ENCODE measurements around the gene ZFYVE9. TPM values are rescaled to one million over a fixed set of nuclear protein-coding genes. Genes with fewer than 3 reads are reported as not detected.

Gene ZFYVE9
- total and polyA plus RNA-seq, 2 of the 8 experiments (the other 6 are each of a cell fraction or from before 2014, with no cell fraction given) = 5.8 to 26.5 TPM

GRCh38 chr1:52096216-52096615 is 45.7 kb upstream of the ZFYVE9 start:
- TF ChIP-seq GABPA (IDR thresholded peaks at IDR 0.05; ENCODE audit: borderline replicate concordance, insufficient read depth, low read length) (no peak), YY1 (IDR thresholded peaks at IDR 0.05; ENCODE audit: low read depth, low read length) (no peak), EZH2 (IDR thresholded peaks at IDR 0.05; ENCODE audit: low read depth, low read length, severe bottlenecking) (no peak), RFX5 (IDR thresholded peaks at IDR 0.05; ENCODE audit: borderline replicate concordance, low read depth, low read length) (no peak)
- TF ChIP-seq, protein P1, sequence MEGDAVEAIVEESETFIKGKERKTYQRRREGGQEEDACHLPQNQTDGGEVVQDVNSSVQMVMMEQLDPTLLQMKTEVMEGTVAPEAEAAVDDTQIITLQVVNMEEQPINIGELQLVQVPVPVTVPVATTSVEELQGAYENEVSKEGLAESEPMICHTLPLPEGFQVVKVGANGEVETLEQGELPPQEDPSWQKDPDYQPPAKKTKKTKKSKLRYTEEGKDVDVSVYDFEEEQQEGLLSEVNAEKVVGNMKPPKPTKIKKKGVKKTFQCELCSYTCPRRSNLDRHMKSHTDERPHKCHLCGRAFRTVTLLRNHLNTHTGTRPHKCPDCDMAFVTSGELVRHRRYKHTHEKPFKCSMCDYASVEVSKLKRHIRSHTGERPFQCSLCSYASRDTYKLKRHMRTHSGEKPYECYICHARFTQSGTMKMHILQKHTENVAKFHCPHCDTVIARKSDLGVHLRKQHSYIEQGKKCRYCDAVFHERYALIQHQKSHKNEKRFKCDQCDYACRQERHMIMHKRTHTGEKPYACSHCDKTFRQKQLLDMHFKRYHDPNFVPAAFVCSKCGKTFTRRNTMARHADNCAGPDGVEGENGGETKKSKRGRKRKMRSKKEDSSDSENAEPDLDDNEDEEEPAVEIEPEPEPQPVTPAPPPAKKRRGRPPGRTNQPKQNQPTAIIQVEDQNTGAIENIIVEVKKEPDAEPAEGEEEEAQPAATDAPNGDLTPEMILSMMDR (IDR thresholded peaks at IDR 0.05; ENCODE audit: control extremely low read depth in 1 of 3, insufficient read depth in 1 of 3, low read depth in 1 of 3, low read length in 3 of 3) = no peak
- no peak overlapping the region for H4K8ac ChIP-seq (ENCODE audit: extremely low read depth, insufficient read depth, low read length)
- no peaks in the 10 kb centered on the region for H3K79me1 ChIP-seq (ENCODE audit: low read depth, low read length)
- no peak overlapping the region for H4K5ac ChIP-seq (ENCODE audit: insufficient read length, low read depth, low read length)
- WGBS, 2 experiments (ENCODE audit: extremely low coverage in 1 of 2, insufficient coverage in 1 of 2, insufficient read length in 1 of 2, insufficient replicate concordance in 2 of 2, low coverage in 1 of 2, low lambda C conversion rate in 2 of 2, missing lambda C conversion rate in 1 of 2) = 95% methylated on average over 8 of the region's 8 CpGs; no CpG with 5 or more reads in 1 of the 2 experiments
- no peaks in the 10 kb centered on the region for H3K79me2 ChIP-seq (ENCODE audit: control insufficient read depth in 1 of 2, insufficient read depth in 2 of 2, low read length in 2 of 2)
- H4K91ac ChIP-seq (replicated peaks; ENCODE audit: insufficient read length, low read length) = no peak overlapping the region
- no peak overlapping the region for H2AK5ac ChIP-seq (ENCODE audit: low read depth, low read length)
- no peak overlapping the region for H3K4me3 ChIP-seq (ENCODE audit: extremely low read depth in 1 of 4, insufficient read depth in 2 of 4, low read depth in 3 of 4, low read length in 4 of 4)
- no peak overlapping the region for H3K18ac ChIP-seq (ENCODE audit: extremely low read depth, low read length)
- CTCF ChIA-PET (ENCODE audit: partially characterized antibody) = interaction anchor here (0.6 to 1.4 kb wide), 5 partner anchors 11 to 200 kb away, joined by 3 to 5 read pairs (median 3); no protein-coding TSS in a partner anchor
- no peak overlapping the region for H3K27ac ChIP-seq (ENCODE audit: low read depth, low read length)
- H3K9ac ChIP-seq (replicated peaks in 1 of 4; ENCODE audit: extremely low read depth in 1 of 4, low read depth in 3 of 4, low read length in 3 of 4) = no peak overlapping the region
- no peak overlapping the region for H2BK20ac ChIP-seq (ENCODE audit: low read length)
- H3K14ac ChIP-seq (ENCODE audit: insufficient read length) = no peak overlapping the region
- H4K20me1 ChIP-seq (replicated peaks in 1 of 2; ENCODE audit: control insufficient read depth in 1 of 2, insufficient read depth in 2 of 2, low read length in 2 of 2) = peaks cover 0 to 2% of the 10 kb centered on the region in 2 experiments
- no peaks in the 10 kb centered on the region for H3K23me2 ChIP-seq (ENCODE audit: low read depth, low read length)
- no peaks in the 10 kb centered on the region for H3K4me1 ChIP-seq (replicated peaks in 1 of 4; ENCODE audit: control insufficient read depth in 3 of 4, insufficient read depth in 4 of 4, low read length in 3 of 4)
- peaks cover 0 to 4% (median 0%) of the 10 kb centered on the region in 4 experiments; a peak in 2 of 8 replicates for H3K36me3 ChIP-seq (ENCODE audit: control insufficient read depth in 2 of 4, insufficient read depth in 4 of 4, low read length in 3 of 4)
- no peak overlapping the region for H3K4ac ChIP-seq (replicated peaks; ENCODE audit: insufficient read length, low read depth, low read length)
- no peak overlapping the region for H3K4me2 ChIP-seq (ENCODE audit: insufficient read depth in 1 of 2, low read depth in 2 of 2, low read length in 2 of 2)
- DNase-seq (ENCODE audit: low read depth in 1 of 2, low spot score in 2 of 2) (no peak), FAIRE-seq (no peak)
- H2BK120ac ChIP-seq (replicated peaks; ENCODE audit: low read depth, low read length) = no peak overlapping the region
- no peaks in the 10 kb centered on the region for H3K27me3 ChIP-seq (replicated peaks in 1 of 4; ENCODE audit: control insufficient read depth in 3 of 4, extremely low read depth in 1 of 4, insufficient read depth in 3 of 4, low read length in 3 of 4)
- no peaks in the 10 kb centered on the region for H3K9me3 ChIP-seq (ENCODE audit: insufficient read depth in 2 of 2, low read depth in 1 of 2, low read length in 1 of 2)
- no peak overlapping the region for H2BK12ac ChIP-seq (ENCODE audit: low read depth, low read length)
- H2BK5ac ChIP-seq (ENCODE audit: low read depth, low read length) = no peak overlapping the region
- POLR2A ChIA-PET (ENCODE audit: partially characterized antibody) = interaction anchor here (0.9 to 1.5 kb wide), 2 partner anchors 10 to 252 kb away, joined by 3 to 4 read pairs; no protein-coding TSS in a partner anchor
- H3K23ac ChIP-seq (ENCODE audit: insufficient read length) = no peak overlapping the region
- H2AFZ ChIP-seq (ENCODE audit: low read length) = no peak overlapping the region
- H2BK15ac ChIP-seq (ENCODE audit: low read length) = no peak overlapping the region
- no peak overlapping the region for H3K56ac ChIP-seq (replicated peaks; ENCODE audit: insufficient read length, low read depth, low read length)

All from H1 (cell line).